Ovary (tissue), 3 donors: ENCODE measurements around the gene MAP3K2.

ENCODE experiments used
- CTCF ChIP-seq, 3 donors: fragments of 450-650 bp in 2 of 3; fragments of 200-600 bp in 1 of 3; IDR thresholded peaks; one replicate each; pipeline versions ENCODE4 v1.5.1 to v1.8.0; 2016 to 2022; ENCODE audit warnings: antibody characterized with exemption in 3 of 3, mild to moderate bottlenecking in 1 of 3
- POLR2A ChIP-seq: fragments of 450-650 bp; IDR thresholded peaks from one replicate; pipeline ENCODE4 v1.6.1; 2017; ENCODE audit warnings: antibody characterized with exemption, mild to moderate bottlenecking, moderate library complexity
- donor health status: DM: no; HTN: no; CAD: no.

GRCh38 chr2:127360242-127360641 is 27.5 kb downstream of the MAP3K2 start:
- TF ChIP-seq POLR2A (no peak), CTCF (IDR thresholded peaks at IDR 0.05) (no peak)
